ENCODE measurements around the gene SLC2A13.
A peak's percentile ranks its signal among the peaks of the same experiment; 100 is the strongest.

The SLC2A13 gene

GRCh38 chr12:40105515-40106201, at the start of gene SLC2A13:
SLC2A13 (minus strand) TSS chr12:40106081; CDS start chr12:40105808, 273 bp downstream.
- DNase-seq (ENCODE audit: low read depth in 2 of 2): peak; percentile 51 to 74

- DNase-seq (ENCODE audit: low read depth in 2 of 2): no peak
Observed at GRCh38 chr12:40154381-40154780, 48.5 kb upstream of the SLC2A13 start.

DNA sequence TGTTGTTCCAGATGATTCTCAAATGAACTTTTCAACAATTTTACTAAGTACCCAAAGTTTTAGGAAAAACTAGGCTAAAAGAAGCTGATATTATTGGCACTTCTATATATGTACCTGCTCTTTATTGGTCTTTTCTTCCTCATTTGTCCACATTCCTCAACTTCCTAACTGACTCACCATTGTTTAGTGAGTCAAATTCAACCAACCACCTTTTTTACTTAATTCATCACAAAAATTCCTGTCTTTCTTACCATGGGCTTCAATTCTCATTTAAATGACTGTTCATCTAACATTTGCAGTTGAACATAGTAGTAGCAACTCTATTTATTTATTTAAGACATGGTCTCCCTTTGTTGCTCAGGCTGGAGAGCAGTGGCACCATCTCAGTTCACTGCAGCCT, 47.6 kb upstream of the SLC2A13 start:
- DNase-seq (ENCODE audit: low read depth in 2 of 2): no peak

- DNase-seq (ENCODE audit: low read depth in 2 of 2): peak in 1 of 2 donors; percentile 12
Observed at GRCh38 chr12:40152783-40153383, 47.0 kb upstream of the SLC2A13 start.

DNA sequence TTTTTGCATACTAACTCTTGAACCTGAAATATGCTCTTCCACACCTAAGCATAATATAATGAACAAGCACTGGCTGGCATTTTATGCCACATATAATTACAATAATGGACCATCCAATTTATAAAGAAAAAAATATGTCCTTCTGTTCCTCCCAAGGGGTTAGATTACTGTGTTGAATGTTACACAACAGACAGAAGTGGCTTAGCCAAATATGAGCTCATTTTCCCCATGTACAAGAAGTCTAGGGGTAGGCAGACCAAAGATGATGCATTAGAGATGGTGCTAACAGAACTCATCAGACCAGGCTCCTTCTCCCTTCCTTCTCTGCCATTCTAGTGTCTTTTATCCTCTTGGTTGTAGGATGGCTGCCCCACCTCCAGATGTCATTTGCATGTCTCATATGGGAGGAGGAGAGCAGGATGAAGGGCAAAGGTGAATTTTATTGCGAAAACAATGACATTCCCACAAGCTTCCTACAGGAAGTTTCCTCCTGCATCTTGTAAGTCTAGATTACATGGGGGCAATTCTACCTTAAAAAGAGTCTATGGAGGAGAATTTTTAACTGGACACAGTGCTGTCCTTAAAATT, 43.9 kb upstream of the SLC2A13 start:
- DNase-seq (ENCODE audit: low read depth in 2 of 2): no peak

GRCh38 chr12:40146800-40147797, 41.2 kb upstream of the SLC2A13 start:
- DNase-seq (ENCODE audit: low read depth in 2 of 2): no peak

- no peak for DNase-seq (ENCODE audit: low read depth in 2 of 2)
Observed at GRCh38 chr12:40145896-40146295, 40.0 kb upstream of the SLC2A13 start.

DNA sequence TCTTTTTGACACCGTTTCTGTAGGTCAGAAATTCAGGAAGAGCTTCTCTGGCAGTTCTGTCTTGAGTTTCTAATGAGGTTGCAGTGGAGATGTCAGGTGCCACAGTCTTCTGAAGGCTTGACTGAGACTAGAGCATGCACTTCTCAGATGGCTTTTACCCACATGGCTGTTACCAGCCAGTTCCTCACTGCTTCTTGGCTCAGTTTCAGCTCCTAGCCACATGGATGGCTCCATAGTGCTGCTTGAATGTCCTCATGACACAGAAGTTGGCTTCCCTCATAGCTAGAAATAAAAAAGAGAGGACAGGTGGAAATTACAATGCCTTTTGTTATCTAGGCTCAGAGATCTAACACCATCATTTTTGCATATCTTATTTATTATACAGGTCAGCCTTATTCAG, 38.1 kb upstream of the SLC2A13 start:
- DNase-seq (ENCODE audit: low read depth in 2 of 2): no peak

- DNase-seq (ENCODE audit: low read depth in 2 of 2): no peak
Observed at GRCh38 chr12:40142001-40142744, 36.3 kb upstream of the SLC2A13 start.

GRCh38 chr12:40138526-40138925, 32.6 kb upstream of the SLC2A13 start:
- DNase-seq (ENCODE audit: low read depth in 2 of 2): no peak

- no peak for DNase-seq (ENCODE audit: low read depth in 2 of 2)
Observed at GRCh38 chr12:40137252-40137651, 31.4 kb upstream of the SLC2A13 start.

GRCh38 chr12:40127408-40127807, 21.5 kb upstream of the SLC2A13 start:
- DNase-seq (ENCODE audit: low read depth in 2 of 2): no peak

- DNase-seq (ENCODE audit: low read depth in 2 of 2): no peak
Observed at GRCh38 chr12:40123496-40123895, 17.6 kb upstream of the SLC2A13 start.

DNA sequence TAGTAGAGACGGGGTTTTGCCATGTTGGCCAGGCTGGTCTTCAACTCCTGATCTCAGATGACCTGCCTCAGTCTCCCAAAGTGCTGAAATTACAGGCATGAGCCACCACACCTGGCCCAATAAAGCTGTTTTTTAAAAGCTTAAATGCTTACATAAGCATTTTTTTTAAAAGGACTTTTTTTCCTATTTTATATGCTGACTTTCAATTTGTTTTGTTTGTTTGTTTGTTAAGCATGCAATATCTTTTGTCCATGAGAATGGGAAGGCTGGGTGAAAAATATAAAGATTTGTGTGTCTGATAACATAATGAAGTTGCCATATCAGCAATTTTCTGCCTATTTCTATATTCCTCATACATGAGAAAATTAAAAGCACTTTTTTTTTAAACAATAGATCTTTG, 17.0 kb upstream of the SLC2A13 start:
- DNase-seq (ENCODE audit: low read depth in 2 of 2): no peak

GRCh38 chr12:40117818-40118217, 11.9 kb upstream of the SLC2A13 start:
- no peak for DNase-seq (ENCODE audit: low read depth in 2 of 2)

GRCh38 chr12:40110586-40110985, 4.7 kb upstream of the SLC2A13 start:
- DNase-seq (ENCODE audit: low read depth in 2 of 2): no peak

- no peak for DNase-seq (ENCODE audit: low read depth in 2 of 2)
Observed at GRCh38 chr12:40107803-40108620, 2.1 kb upstream of the SLC2A13 start.

- peak; percentile 76 to 78 for DNase-seq (ENCODE audit: low read depth in 2 of 2)
Observed at GRCh38 chr12:40107098-40107802, 1.4 kb upstream of the SLC2A13 start.

DNA sequence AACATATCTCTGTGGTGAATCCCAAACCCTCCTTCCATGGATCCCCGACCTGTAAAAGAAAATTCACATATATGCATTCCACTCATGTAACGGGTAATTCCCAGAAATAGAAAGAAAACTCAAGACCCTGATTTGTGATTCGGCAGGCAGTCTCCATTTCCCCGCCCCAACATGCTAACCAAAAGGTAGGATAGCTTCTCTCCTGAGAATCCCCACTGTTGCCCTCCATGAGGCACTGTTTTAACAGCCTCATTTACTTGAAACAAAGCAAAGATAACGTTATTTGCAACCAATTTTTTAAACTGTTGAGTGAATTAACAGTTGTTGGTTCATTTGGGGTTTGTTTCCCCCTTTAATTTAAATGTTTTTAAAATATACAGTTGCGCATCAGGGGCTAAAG, 774 bp upstream of the SLC2A13 start:
- DNase-seq (ENCODE audit: low read depth in 2 of 2): no peak

- DNase-seq (ENCODE audit: low read depth in 2 of 2): no peak
Observed at GRCh38 chr12:40106202-40106533, 287 bp upstream of the SLC2A13 start.

Data from stimulated activated CD8-positive, alpha-beta memory T cell treated with anti-CD3 and anti-CD28 coated beads, Interleukin-7, amount 100 ng/mL, for 4 hours (primary cell).